ENCODE results near the gene CARMIL1.

Gene CARMIL1

DNA sequence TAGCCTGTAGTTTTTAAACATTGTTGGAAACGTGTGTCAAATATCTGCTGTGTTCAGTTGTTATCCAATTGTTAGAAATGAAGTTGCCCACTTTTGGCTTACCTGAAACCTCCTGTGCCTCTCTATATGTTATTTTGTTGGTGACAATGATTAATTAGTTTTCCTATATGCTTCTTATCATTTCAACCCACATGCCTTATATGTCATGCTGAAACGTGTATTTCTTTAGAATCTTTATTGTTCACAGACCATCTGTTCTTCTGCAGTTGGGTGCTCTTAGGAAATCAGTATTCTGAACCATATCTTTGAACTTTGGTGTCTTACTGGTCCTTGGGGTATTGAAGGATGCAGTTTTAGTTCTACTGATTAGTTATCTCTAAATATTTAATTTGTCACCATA, 281.7 kb downstream of the CARMIL1 start:
- no peak for TF ChIP-seq SP3 (tag by site-specific recombination; IDR thresholded peaks at IDR 0.05)
- TF ChIP-seq, protein P1, sequence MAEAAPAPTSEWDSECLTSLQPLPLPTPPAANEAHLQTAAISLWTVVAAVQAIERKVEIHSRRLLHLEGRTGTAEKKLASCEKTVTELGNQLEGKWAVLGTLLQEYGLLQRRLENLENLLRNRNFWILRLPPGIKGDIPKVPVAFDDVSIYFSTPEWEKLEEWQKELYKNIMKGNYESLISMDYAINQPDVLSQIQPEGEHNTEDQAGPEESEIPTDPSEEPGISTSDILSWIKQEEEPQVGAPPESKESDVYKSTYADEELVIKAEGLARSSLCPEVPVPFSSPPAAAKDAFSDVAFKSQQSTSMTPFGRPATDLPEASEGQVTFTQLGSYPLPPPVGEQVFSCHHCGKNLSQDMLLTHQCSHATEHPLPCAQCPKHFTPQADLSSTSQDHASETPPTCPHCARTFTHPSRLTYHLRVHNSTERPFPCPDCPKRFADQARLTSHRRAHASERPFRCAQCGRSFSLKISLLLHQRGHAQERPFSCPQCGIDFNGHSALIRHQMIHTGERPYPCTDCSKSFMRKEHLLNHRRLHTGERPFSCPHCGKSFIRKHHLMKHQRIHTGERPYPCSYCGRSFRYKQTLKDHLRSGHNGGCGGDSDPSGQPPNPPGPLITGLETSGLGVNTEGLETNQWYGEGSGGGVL (tag by site-specific recombination; IDR thresholded peaks at IDR 0.05): no peak
- TF ChIP-seq OSR2 (tag by site-specific recombination; IDR thresholded peaks at IDR 0.05): no peak
- TF ChIP-seq BCL11B (tag by site-specific recombination; IDR thresholded peaks at IDR 0.05; ENCODE audit: low read depth): no peak
- TF ChIP-seq ZNF610 (tag by site-specific recombination; IDR thresholded peaks at IDR 0.05; ENCODE audit: borderline replicate concordance): no peak
- no peak for TF ChIP-seq ZFHX2 (tag by site-specific recombination; conservative IDR thresholded peaks at IDR 0.05)
- TF ChIP-seq PRDM10 (tag by site-specific recombination; IDR thresholded peaks at IDR 0.05): no peak
- TF ChIP-seq, protein P2, sequence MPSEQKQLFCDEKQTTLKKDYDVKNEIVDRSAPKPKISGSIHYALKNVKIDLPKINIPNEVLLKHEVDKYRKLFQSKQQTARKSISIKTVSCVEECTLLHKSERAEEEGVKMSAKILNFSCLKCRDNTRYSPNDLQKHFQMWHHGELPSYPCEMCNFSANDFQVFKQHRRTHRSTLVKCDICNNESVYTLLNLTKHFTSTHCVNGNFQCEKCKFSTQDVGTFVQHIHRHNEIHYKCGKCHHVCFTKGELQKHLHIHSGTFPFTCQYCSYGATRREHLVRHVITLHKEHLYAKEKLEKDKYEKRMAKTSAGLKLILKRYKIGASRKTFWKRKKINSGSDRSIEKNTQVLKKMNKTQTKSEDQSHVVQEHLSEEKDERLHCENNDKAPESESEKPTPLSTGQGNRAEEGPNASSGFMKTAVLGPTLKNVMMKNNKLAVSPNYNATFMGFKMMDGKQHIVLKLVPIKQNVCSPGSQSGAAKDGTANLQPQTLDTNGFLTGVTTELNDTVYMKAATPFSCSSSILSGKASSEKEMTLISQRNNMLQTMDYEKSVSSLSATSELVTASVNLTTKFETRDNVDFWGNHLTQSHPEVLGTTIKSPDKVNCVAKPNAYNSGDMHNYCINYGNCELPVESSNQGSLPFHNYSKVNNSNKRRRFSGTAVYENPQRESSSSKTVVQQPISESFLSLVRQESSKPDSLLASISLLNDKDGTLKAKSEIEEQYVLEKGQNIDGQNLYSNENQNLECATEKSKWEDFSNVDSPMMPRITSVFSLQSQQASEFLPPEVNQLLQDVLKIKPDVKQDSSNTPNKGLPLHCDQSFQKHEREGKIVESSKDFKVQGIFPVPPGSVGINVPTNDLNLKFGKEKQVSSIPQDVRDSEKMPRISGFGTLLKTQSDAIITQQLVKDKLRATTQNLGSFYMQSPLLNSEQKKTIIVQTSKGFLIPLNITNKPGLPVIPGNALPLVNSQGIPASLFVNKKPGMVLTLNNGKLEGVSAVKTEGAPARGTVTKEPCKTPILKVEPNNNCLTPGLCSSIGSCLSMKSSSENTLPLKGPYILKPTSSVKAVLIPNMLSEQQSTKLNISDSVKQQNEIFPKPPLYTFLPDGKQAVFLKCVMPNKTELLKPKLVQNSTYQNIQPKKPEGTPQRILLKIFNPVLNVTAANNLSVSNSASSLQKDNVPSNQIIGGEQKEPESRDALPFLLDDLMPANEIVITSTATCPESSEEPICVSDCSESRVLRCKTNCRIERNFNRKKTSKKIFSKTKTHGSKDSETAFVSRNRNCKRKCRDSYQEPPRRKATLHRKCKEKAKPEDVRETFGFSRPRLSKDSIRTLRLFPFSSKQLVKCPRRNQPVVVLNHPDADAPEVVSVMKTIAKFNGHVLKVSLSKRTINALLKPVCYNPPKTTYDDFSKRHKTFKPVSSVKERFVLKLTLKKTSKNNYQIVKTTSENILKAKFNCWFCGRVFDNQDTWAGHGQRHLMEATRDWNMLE (tag by site-specific recombination; conservative IDR thresholded peaks at IDR 0.05; ENCODE audit: low read depth): no peak
- ChIA-PET CTCF (interaction anchor here (1.0 kb wide), 1 partner anchor 291 kb away, joined by 4 read pairs; no protein-coding TSS in a partner anchor), POLR2A (no interaction called here)
- Histone ChIP-seq H3K9me3 (ENCODE audit: control insufficient read depth, insufficient read depth, low read depth, low read length) (no peaks in the 10 kb centered on the region), H3K27ac (ENCODE audit: extremely low read depth, low read depth, low read length) (no peak overlapping the region), H3K4me1 (ENCODE audit: control insufficient read depth, insufficient read depth, low read length) (no peaks in the 10 kb centered on the region), H3K36me3 (ENCODE audit: control insufficient read depth in 2 of 2, insufficient read depth in 1 of 2, low read length in 2 of 2) (no peaks in the 10 kb centered on the region), H3K4me3 (ENCODE audit: low read depth, low read length) (no peak overlapping the region)

- no peak overlapping the region for H3K4me3 ChIP-seq (ENCODE audit: low read depth, low read length)
- H3K9me3 ChIP-seq (ENCODE audit: control insufficient read depth, insufficient read depth, low read depth, low read length): no peaks in the 10 kb centered on the region
- POLR2A ChIA-PET: no interaction called here
- no peak for TF ChIP-seq GLI2 (tag by site-specific recombination; IDR thresholded peaks at IDR 0.05; ENCODE audit: borderline replicate concordance, low read depth)
- no peak for TF ChIP-seq ZNF792 (tag by site-specific recombination; IDR thresholded peaks at IDR 0.05)
- no peak for TF ChIP-seq ZFP3 (tag by site-specific recombination; IDR thresholded peaks at IDR 0.05; ENCODE audit: low read depth)
- TF ChIP-seq ZNF521 (tag by site-specific recombination; IDR thresholded peaks at IDR 0.05): no peak
- TF ChIP-seq, protein P3, sequence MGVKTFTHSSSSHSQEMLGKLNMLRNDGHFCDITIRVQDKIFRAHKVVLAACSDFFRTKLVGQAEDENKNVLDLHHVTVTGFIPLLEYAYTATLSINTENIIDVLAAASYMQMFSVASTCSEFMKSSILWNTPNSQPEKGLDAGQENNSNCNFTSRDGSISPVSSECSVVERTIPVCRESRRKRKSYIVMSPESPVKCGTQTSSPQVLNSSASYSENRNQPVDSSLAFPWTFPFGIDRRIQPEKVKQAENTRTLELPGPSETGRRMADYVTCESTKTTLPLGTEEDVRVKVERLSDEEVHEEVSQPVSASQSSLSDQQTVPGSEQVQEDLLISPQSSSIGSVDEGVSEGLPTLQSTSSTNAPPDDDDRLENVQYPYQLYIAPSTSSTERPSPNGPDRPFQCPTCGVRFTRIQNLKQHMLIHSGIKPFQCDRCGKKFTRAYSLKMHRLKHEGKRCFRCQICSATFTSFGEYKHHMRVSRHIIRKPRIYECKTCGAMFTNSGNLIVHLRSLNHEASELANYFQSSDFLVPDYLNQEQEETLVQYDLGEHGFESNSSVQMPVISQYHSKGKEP (tag by site-specific recombination; IDR thresholded peaks at IDR 0.05): no peak
- no peak for TF ChIP-seq ZBTB17 (tag by site-specific recombination; IDR thresholded peaks at IDR 0.05)
- TF ChIP-seq ZNF362 (tag by site-specific recombination; IDR thresholded peaks at IDR 0.05): no peak
- no peaks in the 10 kb centered on the region for H3K36me3 ChIP-seq (ENCODE audit: control insufficient read depth in 2 of 2, insufficient read depth in 1 of 2, low read length in 2 of 2)
- CTCF ChIA-PET: interaction anchor here (0.8 to 7.0 kb wide), 4 partner anchors 8 to 299 kb away, joined by 3 to 66 read pairs (median 4); no protein-coding TSS in a partner anchor
- H3K4me1 ChIP-seq (ENCODE audit: control insufficient read depth, insufficient read depth, low read length): no peaks in the 10 kb centered on the region
- H3K27ac ChIP-seq (ENCODE audit: extremely low read depth, low read depth, low read length): no peak overlapping the region
These were observed 285.8 kb downstream of the CARMIL1 start for GRCh38 chr6:25564943-25565342.
